GM11168 (cell line): ENCODE measurements around the gene RBCK1.
"Not testable (repeated sequence)": the region's sequence is repeated elsewhere in the genome, so short reads cannot be mapped to it uniquely, and the experiment has no call there.

Source experiments
- in situ Hi-C: fragments of 300-500 bp; cut with MboI; formaldehyde crosslinking; loops from one replicate; pipeline ENCODE4 v1.12.0; 2022; ENCODE audit warnings: low sequenced_read_pairs; ENCODE audit not compliant: unreplicated experiment

Gene RBCK1

GRCh38 chr20:407953-408842, at the start of gene RBCK1:
TSS of gene RBCK1 (plus strand) at chr20:408299. CDS start at chr20:408758, 459 bp downstream.
- in situ Hi-C loops: no loop called here

GRCh38 chr20:358891-359555, 49.1 kb upstream of the RBCK1 start:
- in situ Hi-C loops: no loop called here

GRCh38 chr20:361561-361960, 46.5 kb upstream of the RBCK1 start:
- in situ Hi-C loops: no loop called here

GRCh38 chr20:362271-363254, 45.5 kb upstream of the RBCK1 start:
- in situ Hi-C loops: no loop called here

GRCh38 chr20:363319-364078, 44.6 kb upstream of the RBCK1 start:
- in situ Hi-C loops: no loop called here

GRCh38 chr20:364905-365794, 42.9 kb upstream of the RBCK1 start:
- in situ Hi-C loops: no loop called here

- in situ Hi-C loops: no loop called here
Measured at GRCh38 chr20:366041-366718, 41.9 kb upstream of the RBCK1 start.

- in situ Hi-C loops: no loop called here
Measured at GRCh38 chr20:366719-367485, 41.2 kb upstream of the RBCK1 start.

- in situ Hi-C loops: no loop called here
Measured at GRCh38 chr20:367486-367887, 40.6 kb upstream of the RBCK1 start.

- in situ Hi-C loops: no loop called here
Measured at GRCh38 chr20:368915-369314, 39.2 kb upstream of the RBCK1 start.

GRCh38 chr20:370151-370600, 37.9 kb upstream of the RBCK1 start:
- in situ Hi-C loops: no loop called here

- in situ Hi-C loops: no loop called here
Measured at GRCh38 chr20:370977-371754, 36.9 kb upstream of the RBCK1 start.

- in situ Hi-C loops: no loop called here
Measured at GRCh38 chr20:371755-372542, 36.1 kb upstream of the RBCK1 start.

- in situ Hi-C loops: not testable (repeated sequence)
Measured at GRCh38 chr20:372543-373082, 35.5 kb upstream of the RBCK1 start.

- in situ Hi-C loops: no loop called here
Measured at GRCh38 chr20:373171-373890, 34.8 kb upstream of the RBCK1 start.
